Stimulated activated naive CD8-positive, alpha-beta T cell treated with anti-CD3 and anti-CD28 coated beads, Interleukin-15, Interleukin-2, amounts not matched to agents 100 U/mL and 50 U/mL, for 24 hours (primary cell): ENCODE measurements around the gene G6PC3.
"Not testable (repeated sequence)": the region's sequence is repeated elsewhere in the genome, so short reads cannot be mapped to it uniquely, and the experiment has no call there.

Source experiments
- ATAC-seq: fragments of 150-1000 bp; cut with Tn5 transposase; one replicate; pipeline ENCODE4 v1.10.0; 2021
- DNase-seq: peaks from one replicate; pipeline ENCODE4 v3.0.0; 2021

Gene G6PC3

DNA sequence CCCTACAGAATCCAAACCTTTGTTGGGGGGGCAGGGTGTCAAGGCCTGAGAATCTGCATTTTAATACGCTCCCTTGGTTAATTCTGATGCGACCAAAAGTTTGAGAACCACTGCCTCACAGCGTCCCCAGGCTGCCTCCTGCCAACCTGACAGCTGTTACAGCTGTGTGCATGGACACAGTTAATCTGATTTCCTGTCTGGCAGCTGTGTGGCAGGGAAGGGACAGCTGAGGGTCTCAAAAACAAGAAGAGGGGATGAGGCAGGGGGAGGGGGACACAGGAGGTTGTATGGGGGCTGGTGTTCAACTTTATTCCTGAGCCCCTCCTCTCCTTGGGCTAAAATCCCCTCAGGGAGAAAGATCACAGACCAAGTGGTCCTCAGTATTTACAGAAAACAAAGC, 35.4 kb downstream of the G6PC3 start:
- DNase-seq (no peak), ATAC-seq (no peak)

DNA sequence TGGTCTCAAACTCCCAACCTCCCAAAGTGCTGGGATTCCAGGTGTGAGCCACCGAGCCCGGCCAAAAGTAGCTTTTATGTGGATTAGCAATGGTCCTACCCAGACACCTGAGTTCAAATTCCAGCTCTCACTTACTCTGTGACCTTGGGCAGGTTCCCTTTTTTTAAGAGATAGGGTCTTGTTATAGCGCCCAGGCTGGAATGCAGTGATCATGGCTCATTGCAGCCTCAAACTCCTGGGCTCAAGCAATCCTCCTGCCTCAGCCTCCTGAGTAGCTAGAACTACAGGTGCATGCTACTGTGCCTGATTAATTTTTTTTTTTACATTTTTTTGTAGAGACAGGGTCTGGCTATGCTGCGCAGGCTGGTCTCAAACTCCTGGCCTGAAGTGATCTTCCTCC, 36.3 kb downstream of the G6PC3 start:
- no peak for ATAC-seq

DNA sequence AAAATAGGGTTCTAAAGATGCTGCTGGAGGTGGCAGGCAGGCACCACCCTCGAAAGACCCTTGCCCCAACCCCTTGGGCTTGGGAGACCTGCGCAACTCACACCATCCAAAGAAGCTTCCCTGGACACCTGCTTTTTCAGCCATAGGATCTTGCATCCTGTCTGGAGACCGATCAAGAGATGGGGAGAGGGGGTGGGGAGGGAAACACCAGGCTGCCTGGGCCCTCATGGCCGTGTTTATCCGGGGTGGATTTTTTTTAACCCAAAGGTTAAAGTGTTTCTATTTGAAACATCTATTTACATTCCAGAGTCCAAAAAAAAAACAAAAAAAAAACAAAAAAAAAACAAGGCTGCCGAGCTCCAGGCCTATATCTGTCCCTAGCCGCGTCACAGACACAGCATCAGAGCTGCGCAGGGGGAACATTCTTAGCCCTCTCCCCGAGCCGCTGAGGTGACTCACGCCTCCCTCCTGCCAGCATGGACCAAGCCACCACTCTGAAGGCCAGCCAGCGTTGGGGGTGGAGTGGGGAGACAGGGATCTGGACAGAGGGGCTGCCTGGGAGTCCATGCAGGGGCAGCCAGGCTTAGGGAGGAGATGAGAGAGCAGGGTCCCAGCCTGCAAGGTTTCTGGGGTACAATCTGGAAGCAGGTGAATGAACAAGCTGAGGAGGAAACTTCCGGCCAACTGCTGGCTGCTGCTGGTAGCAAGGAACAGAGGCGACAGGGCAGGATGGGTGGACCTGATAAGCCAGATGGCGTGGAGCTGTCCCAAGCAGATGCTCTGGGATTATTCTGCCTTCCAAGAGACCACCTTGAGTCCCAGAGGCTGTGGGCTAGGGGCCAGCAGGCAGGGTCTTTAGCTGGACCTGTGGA, 38.1 kb downstream of the G6PC3 start:
- ATAC-seq (no peak), DNase-seq (no peak)

More for the DNA sequence above, 36.3 kb downstream of the G6PC3 start:
- DNase-seq = no peak

GRCh38 chr17:44109312-44109630, 38.7 kb downstream of the G6PC3 start:
- ATAC-seq (no peak), DNase-seq (no peak)

DNA sequence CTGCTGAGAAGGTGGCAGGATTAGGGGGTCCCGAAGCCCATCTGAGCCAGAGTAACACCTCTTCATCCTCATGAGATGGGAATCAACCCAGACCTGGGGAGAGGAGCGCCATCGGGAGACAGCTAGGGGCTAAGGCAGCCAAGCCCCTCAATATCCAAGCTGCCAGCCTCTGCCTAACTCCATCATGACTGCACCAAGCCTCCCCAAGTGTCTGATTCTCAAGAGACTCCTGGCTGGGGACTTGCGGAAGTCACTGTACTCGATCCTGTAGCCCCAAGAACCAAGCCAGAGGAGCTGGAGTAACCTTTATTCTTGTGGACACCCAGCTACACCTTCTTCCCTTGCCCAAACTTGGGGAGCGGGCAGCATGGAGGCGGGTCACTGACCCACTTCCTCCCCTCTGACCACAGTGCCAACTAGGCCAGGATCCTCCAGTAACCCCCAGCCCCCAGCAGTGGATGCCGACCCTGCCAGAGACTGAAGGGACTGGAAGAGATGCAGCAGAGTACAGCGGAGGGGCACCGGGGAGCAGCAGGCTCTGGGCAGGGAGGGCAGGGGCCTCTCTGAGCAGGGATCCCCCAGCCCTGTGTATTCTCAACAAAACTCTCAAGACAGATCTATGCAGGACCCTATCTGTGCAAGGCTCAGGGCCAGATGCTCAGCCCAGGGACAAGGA, 39.6 kb downstream of the G6PC3 start:
- DNase-seq = no peak
- ATAC-seq = no peak

DNA sequence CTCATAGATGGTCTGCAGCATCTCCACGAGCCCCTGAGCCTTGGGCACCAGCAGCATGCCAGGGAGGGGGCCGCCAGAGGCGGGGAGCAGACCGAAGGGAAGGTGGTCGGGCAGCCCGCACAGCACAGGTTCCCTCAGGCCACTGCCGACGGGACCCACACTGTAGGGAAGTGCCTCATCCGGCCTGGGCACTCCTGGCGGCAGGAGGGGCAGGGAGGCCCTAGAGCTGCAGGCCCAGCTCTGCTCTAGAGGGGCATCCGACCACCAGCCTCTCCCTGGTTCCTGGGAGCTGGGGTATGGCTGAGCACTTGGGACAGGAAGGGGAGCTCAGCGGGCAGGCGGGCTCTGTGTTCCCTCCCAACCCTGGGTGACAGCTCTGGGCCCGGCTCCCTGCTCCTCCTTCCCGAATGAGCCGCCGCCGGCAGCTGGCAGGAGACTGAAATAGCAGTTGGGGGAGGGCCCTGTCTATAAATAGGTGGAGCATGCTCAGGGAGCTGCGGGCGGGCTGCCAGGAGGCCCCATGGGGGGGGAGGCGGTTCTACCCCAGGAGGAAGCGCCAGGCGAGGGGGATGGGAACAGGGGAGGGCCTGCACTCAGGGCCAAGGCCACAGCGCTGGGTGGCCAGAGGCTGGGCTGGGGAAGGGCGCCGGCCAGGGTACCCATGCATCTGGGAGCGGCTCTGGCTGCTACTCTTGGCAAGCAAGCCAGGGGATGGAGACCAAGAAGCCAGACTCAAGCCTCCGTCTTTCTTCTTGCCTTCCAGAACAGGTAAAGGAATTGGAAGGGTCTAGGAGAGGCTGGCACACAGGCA, 40.5 kb downstream of the G6PC3 start:
- ATAC-seq (peak; percentile 72), DNase-seq (peak; percentile 81)

GRCh38 chr17:44111777-44112176, 41.2 kb downstream of the G6PC3 start:
- DNase-seq (no peak), ATAC-seq (no peak)

GRCh38 chr17:44112284-44113280, 42.0 kb downstream of the G6PC3 start:
- DNase-seq = no peak
- no peak for ATAC-seq

DNA sequence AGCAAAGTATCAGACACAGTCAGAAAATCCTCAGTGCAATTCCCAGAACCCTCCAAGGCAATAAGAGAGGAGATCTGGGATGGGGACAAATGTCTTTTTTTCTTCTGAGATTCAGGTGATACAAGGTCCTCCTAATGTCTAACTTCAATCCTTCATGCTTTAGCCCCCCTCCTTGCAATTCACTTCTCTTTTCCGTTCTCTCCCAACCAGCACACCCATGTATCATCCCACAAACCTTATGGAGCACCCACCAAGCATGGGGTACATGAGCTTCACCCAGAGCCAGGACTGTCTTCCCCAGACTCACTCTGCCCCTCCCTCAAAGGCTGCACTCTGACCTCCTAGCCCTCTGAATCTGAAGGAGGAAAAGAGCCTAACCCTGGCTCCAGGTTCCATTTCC, 42.8 kb downstream of the G6PC3 start:
- DNase-seq = no peak

GRCh38 chr17:44113868-44114840, 43.6 kb downstream of the G6PC3 start:
- DNase-seq (no peak), ATAC-seq (no peak)

More for the DNA sequence above, 42.8 kb downstream of the G6PC3 start:
- no peak for ATAC-seq

GRCh38 chr17:44115585-44116415, 45.3 kb downstream of the G6PC3 start:
- ATAC-seq (no peak), DNase-seq (peak; percentile 51)

DNA sequence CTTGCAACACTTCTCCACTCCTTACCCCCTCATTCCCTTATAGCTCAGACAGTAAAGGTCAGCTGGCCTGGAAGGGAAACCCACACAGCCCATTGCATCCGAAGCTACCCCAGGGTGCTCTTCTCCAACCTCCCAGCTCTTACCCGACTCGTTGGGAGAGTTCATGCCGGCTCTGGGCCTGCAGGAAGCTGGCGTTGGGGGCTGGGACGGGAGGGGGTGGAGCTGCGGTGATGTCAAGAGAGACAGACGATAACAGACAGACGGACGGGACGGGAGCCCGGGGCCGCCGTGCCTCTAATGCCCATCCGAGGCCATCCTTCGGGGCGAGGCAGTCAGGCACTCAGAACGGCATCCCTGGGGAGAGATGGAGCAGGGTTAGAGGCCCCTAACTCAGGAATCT, 46.8 kb downstream of the G6PC3 start:
- no peak for DNase-seq
- no peak for ATAC-seq

DNA sequence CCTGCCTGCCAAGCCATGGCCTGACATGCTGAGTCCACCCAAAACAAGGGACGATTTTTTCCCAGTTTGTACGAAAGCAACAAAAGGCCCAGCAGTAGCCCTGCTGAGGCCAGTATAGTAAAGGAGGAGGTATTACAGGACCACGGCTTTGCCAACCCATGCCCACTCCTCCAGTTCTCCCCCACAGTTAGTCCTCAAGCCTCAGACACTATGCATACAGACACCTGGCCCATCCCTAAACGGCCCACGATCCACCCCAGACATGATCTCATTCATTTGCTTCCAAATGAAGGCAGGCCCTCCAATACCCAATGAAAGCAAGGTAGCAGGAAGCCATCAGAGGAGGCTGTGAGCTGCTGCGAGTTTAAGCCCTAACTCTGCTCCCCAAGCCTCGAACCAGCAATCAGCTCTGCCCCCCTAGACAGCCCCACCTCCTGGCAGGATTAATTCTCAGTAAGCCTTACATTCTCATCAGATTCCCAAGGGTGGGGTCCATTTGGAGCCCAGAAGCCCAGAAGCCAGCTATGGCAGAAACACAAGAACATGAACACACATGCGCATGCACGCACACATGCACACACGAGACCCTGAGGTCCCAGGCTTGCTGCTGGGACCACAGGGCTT, 48.0 kb downstream of the G6PC3 start:
- DNase-seq (no peak), ATAC-seq (no peak)

DNA sequence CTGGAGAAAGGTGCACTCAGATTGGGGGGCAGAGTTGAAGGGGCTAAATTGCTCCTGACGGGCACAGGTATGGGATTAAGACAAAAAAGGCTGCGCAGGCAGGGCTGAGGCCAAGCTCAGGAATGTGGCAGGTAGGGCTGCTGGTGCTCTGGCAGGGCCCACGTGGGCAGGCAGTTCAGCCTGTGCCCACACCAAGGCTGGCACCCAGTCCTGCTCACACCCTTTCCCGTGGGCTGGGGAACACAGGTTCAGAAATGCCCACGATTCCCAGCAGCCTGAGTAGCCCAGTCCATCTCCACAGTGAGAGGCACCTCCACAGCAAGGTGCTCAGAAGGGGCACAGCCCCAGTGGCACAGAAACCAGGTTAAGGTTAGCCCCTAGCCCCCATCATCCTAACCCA, 48.5 kb downstream of the G6PC3 start:
- no peak for DNase-seq
- no peak for ATAC-seq

DNA sequence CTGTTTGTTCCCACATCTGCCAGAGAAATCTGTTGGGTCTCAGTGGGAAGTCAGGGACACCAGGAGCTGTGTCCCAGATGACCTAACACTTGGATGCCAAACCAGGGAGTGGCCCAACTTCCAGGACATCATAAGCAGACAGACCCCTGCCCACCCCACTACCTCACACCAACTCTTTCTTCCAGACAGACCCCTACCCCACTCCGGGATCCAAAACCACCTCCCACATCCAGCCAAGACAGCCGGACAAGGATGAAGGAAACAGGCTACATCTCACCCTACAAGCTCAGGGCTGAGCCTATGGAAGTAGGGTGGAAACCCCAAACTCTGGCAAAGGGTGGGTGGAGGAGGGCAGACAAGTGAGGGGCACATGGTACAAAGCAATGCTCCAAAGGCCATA, 49.3 kb downstream of the G6PC3 start:
- ATAC-seq (no peak), DNase-seq (no peak)

GRCh38 chr17:44120281-44120680, 49.7 kb downstream of the G6PC3 start:
- not testable (repeated sequence) for ATAC-seq, DNase-seq

- DNase-seq = no peak
- ATAC-seq = no peak
Observed at GRCh38 chr17:44120851-44121605, 50.5 kb downstream of the G6PC3 start.
